IMR-90 (cell line): ENCODE results near the gene KRTAP10-6. TPM values are rescaled to one million over a fixed set of nuclear protein-coding genes. Genes with fewer than 3 reads are reported as not detected.

Experiments
- ATAC-seq: fragments of 200-7000 bp; cut with Tn5 transposase; 2 replicates; pipeline ENCODE4 v1.9.1; 2020; ENCODE audit warnings: low read depth, mild to moderate bottlenecking, moderate library complexity
- BruUV-seq: library from RNA; stranded (reverse); fragments of 400-500 nt; replicated peaks from 2 replicates; lab custom pipeline; 2021; lab: Mats Ljungman, UMichigan
- CTCF ChIA-PET: fragments of 300-600 bp; formaldehyde crosslinking; extraction: SDS; loops from one replicate; lab custom pipeline; 2021; ENCODE audit warnings: antibody characterized with exemption; lab: Yijun Ruan, JAX
- POLR2A ChIA-PET: fragments of 300-600 bp; sonication (Branson Sonifier 250); formaldehyde crosslinking; loops from one replicate; lab custom pipeline; 2022; ENCODE audit warnings: antibody characterized with exemption; ENCODE audit not compliant: unreplicated experiment; lab: Charles Lee
- DNase-seq: peaks from one replicate; pipeline ENCODE4 v3.0.0; 2013
- H2AFZ ChIP-seq: replicated peaks from 2 replicates; pipeline ENCODE3; 2013; ENCODE audit warnings: low read length, mild to moderate bottlenecking; ENCODE audit not compliant: poor library complexity
- H2AK5ac ChIP-seq: 2 replicates; pipeline ENCODE4 v1.6.1; 2013; ENCODE audit warnings: low read depth, low read length, inconsistent platforms
- H2AK9ac ChIP-seq: replicated peaks from 2 replicates; pipeline ENCODE3; 2013; ENCODE audit warnings: mild to moderate bottlenecking, low read depth, low read length, moderate library complexity; ENCODE audit not compliant: poor library complexity
- H2BK120ac ChIP-seq: 2 replicates; pipeline ENCODE4 v1.6.1; 2013; ENCODE audit warnings: low read depth, low read length, inconsistent platforms
- H2BK15ac ChIP-seq: 3 replicates; pipeline ENCODE4 v1.6.1; 2013; ENCODE audit warnings: low read depth, low read length, inconsistent platforms
- H2BK20ac ChIP-seq: 2 replicates; pipeline ENCODE4 v1.6.1; 2013; ENCODE audit warnings: low read depth, mild to moderate bottlenecking, inconsistent platforms, low read length, moderate library complexity
- H2BK5ac ChIP-seq: 2 replicates; pipeline ENCODE4 v1.6.1; 2013; ENCODE audit warnings: mild to moderate bottlenecking, low read depth, low read length, inconsistent platforms; ENCODE audit not compliant: poor library complexity, severe bottlenecking
- H3K14ac ChIP-seq: replicated peaks from 2 replicates; pipeline ENCODE4 v1.6.1; 2013; ENCODE audit warnings: low read depth, low read length, inconsistent platforms
- H3K18ac ChIP-seq: 2 replicates; pipeline ENCODE4 v1.6.1; 2013; ENCODE audit warnings: low read depth, low read length, control low read depth
- H3K23ac ChIP-seq: 2 replicates; pipeline ENCODE4 v1.6.1; 2013; ENCODE audit warnings: low read depth, low read length, inconsistent platforms
- H3K27ac ChIP-seq: 2 replicates; pipeline ENCODE4 v1.5.1; 2013; ENCODE audit warnings: mild to moderate bottlenecking, control low read depth, low read length; ENCODE audit not compliant: insufficient read depth
- H3K27me3 ChIP-seq: 2 replicates; pipeline ENCODE4 v1.6.1; 2013; ENCODE audit warnings: low read length; ENCODE audit not compliant: control insufficient read depth, insufficient read depth
- H3K36me3 ChIP-seq: 2 replicates; pipeline ENCODE4 v1.6.1; 2013; ENCODE audit warnings: low read length, mixed read lengths; ENCODE audit not compliant: control insufficient read depth, insufficient read depth
- H3K4ac ChIP-seq: 2 replicates; pipeline ENCODE4 v1.6.1; 2013; ENCODE audit warnings: low read depth, low read length, inconsistent platforms
- H3K4me1 ChIP-seq: 2 replicates; pipeline ENCODE4 v1.6.1; 2013; ENCODE audit warnings: low read length, mixed read lengths; ENCODE audit not compliant: control insufficient read depth, insufficient read depth
- H3K4me2 ChIP-seq: 2 replicates; pipeline ENCODE4 v1.6.1; 2013; ENCODE audit warnings: low read depth, mild to moderate bottlenecking, control low read depth, low read length, moderate library complexity
- H3K4me3 ChIP-seq: 2 replicates; pipeline ENCODE4 v1.5.1; 2013; ENCODE audit warnings: low read depth, mild to moderate bottlenecking, control low read depth, low read length, moderate library complexity; ENCODE audit not compliant: insufficient read depth
- H3K56ac ChIP-seq: 2 replicates; pipeline ENCODE4 v1.6.1; 2013; ENCODE audit warnings: low read length, inconsistent platforms; ENCODE audit not compliant: insufficient read depth; ENCODE audit errors: extremely low read depth
- H3K79me1 ChIP-seq, 2 experiments: 2 replicates each; pipeline ENCODE4 v1.6.1; 2013; ENCODE audit warnings: low read length in 2 of 2, inconsistent platforms in 1 of 2, low read depth in 1 of 2
- H3K9ac ChIP-seq: 2 replicates; pipeline ENCODE4 v1.6.1; 2013; ENCODE audit warnings: low read depth, low read length, control low read depth
- H3K9me1 ChIP-seq: 2 replicates; pipeline ENCODE4 v1.6.1; 2013; ENCODE audit warnings: low read length, inconsistent platforms; ENCODE audit not compliant: insufficient read depth
- H3K9me3 ChIP-seq: 2 replicates; pipeline ENCODE4 v1.6.1; 2013; ENCODE audit warnings: low read length; ENCODE audit not compliant: control insufficient read depth, insufficient read depth
- H4K20me1 ChIP-seq: 2 replicates; pipeline ENCODE4 v1.6.1; 2013; ENCODE audit warnings: low read length, inconsistent platforms; ENCODE audit not compliant: insufficient read depth
- H4K5ac ChIP-seq: 2 replicates; pipeline ENCODE4 v1.6.1; 2013; ENCODE audit warnings: mild to moderate bottlenecking, low read depth, low read length, control low read depth
- H4K8ac ChIP-seq, 2 experiments: 2 replicates each; pipeline ENCODE4 v1.6.1; 2013; ENCODE audit warnings: low read depth in 2 of 2, low read length in 2 of 2, control low read depth in 1 of 2, inconsistent platforms in 1 of 2
- H4K91ac ChIP-seq: 2 replicates; pipeline ENCODE4 v1.6.1; 2013; ENCODE audit warnings: low read depth, low read length, inconsistent platforms; ENCODE audit not compliant: insufficient read depth
- CHD1 ChIP-seq: IDR thresholded peaks from 2 replicates; pipeline ENCODE4 v1.6.1; 2012; ENCODE audit warnings: low read depth, low read length, improper control_type of control experiment
- CTCF ChIP-seq: conservative IDR thresholded peaks from 2 replicates; pipeline ENCODE4 v1.5.1; 2012; ENCODE audit warnings: mild to moderate bottlenecking, low read depth, low read length, improper control_type of control experiment
- MAFK ChIP-seq: IDR thresholded peaks from 2 replicates; pipeline ENCODE4 v1.6.1; 2012; ENCODE audit warnings: low read depth, low read length, improper control_type of control experiment
- MXI1 ChIP-seq: IDR thresholded peaks from 2 replicates; pipeline ENCODE4 v1.6.1; 2012; ENCODE audit warnings: low read depth, mild to moderate bottlenecking, low read length, moderate library complexity, borderline replicate concordance
- NFE2L2 ChIP-seq: fragments of 150-350 bp; IDR thresholded peaks from 2 replicates; pipeline ENCODE4 v1.6.1; 2016; ENCODE audit warnings: low read depth, mild to moderate bottlenecking, low read length
- POLR2A ChIP-seq: IDR thresholded peaks from 2 replicates; pipeline ENCODE4 v1.6.1; 2012; ENCODE audit warnings: mild to moderate bottlenecking, low read depth, low read length
- RCOR1 ChIP-seq: IDR thresholded peaks from 2 replicates; pipeline ENCODE4 v1.6.1; 2012; ENCODE audit warnings: mild to moderate bottlenecking, low read length, improper control_type of control experiment; ENCODE audit not compliant: insufficient replicate concordance
- RFX5 ChIP-seq: IDR thresholded peaks from 2 replicates; pipeline ENCODE4 v1.8.0; 2012; ENCODE audit warnings: low read depth, mild to moderate bottlenecking, low read length, moderate library complexity
- SMC3 ChIP-seq: fragments of 150-350 bp; IDR thresholded peaks from 2 replicates; pipeline ENCODE4 v1.6.1; 2016; ENCODE audit warnings: low read depth, mild to moderate bottlenecking, antibody characterized with exemption, low read length, moderate library complexity
- WGBS, 2 experiments: methylation state at CpG; one replicate each; pipeline versions ENCODE4 v1.1.5 to v1.1.7; 2013; ENCODE audit warnings: missing lambda C conversion rate in 2 of 2; ENCODE audit not compliant: insufficient read length in 1 of 2; ENCODE audit errors: extremely low coverage in 2 of 2; 5-methylcytosine and 5-hydroxymethylcytosine counted together
- dilution Hi-C: fragments of 300-500 bp; cut with HindIII; formaldehyde crosslinking; loops from one replicate; pipeline ENCODE4 v1.14.3; 2018; ENCODE audit warnings: low sequenced_read_pairs; ENCODE audit not compliant: unreplicated experiment
- in situ Hi-C: fragments of 300-500 bp; cut with MboI; formaldehyde crosslinking; loops from 3 replicates; pipeline ENCODE4 v1.14.3; 2019; ENCODE audit warnings: low sequenced_read_pairs, inconsistent platforms, mixed read lengths
- intact Hi-C: fragments of 100-400 bp; cut with micrococcal nuclease; formaldehyde crosslinking; loops from 2 replicates; pipeline ENCODE4 v1.10.0; 2022
- polyA plus RNA-seq, 3 experiments: library from polyadenylated mRNA; depleted of rRNA; stranded (reverse); fragments of >200 nt; gene quantifications; 2 replicates each; pipeline ENCODE4 v1.2.3, GENCODE V29; 2012; ENCODE audit warnings: low replicate concordance in 1 of 3
- total RNA-seq: library from RNA; depleted of rRNA; stranded (reverse); fragments of >200 nt; gene quantifications from 2 replicates; pipeline ENCODE4 v1.2.3, GENCODE V29; 2012
- TF ChIP-seq, protein P1 (sequence below): fragments of 150-350 bp; IDR thresholded peaks from 2 replicates; pipeline ENCODE4 v1.6.1; 2017; ENCODE audit warnings: mild to moderate bottlenecking, antibody characterized with exemption, low read length, low read depth
- TF ChIP-seq, protein P2 (sequence below): fragments of 150-350 bp; IDR thresholded peaks from 2 replicates; pipeline ENCODE4 v1.6.1; 2016; ENCODE audit warnings: low read depth, mild to moderate bottlenecking, low read length, moderate library complexity, borderline replicate concordance

KRTAP10-6 gene
- total and polyA plus RNA-seq, 2 of the 4 experiments (the other 2 are of a cell fraction): not detected

DNA sequence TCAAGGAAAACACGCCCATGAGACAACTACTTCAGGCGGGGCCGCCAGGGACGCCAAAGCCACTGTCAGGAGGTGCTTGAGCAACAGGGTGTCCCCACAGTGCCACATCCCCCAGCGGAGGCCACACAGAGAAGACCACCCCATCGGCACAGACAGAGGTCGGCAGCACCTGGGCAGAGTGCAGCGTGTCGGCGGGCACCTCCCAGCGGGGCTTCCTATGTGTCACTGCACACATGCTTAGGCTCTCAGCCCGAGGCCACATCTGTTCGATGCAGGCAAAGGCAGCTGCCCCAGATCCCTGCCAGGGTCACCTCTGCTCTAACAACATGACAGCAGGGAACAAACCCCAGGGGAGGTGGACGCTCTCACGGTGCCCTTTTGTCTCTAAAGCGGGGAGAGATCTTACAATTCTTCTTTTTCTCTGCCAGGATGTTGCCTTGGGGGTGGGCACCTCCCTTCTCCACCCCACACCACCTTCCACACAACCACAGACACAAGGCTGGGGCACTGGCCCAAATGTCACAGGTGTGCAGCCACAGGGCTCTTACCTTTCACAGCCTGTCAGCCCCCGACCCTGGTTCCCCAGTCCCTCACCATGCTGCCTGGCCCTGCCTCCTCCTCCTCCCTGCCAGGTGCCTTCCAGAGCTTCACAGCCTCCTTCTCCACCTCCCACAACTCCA lies 23.7 kb upstream of the KRTAP10-6 start:
- in situ Hi-C loops: no loop called here
- BruUV-seq: no TSS peak
- H2BK120ac ChIP-seq: no peak overlapping the region
- CTCF ChIA-PET: no interaction called here
- H3K56ac ChIP-seq: no peak overlapping the region
- no peaks in the 10 kb centered on the region for H3K79me1 ChIP-seq
- no peak overlapping the region for H3K27ac ChIP-seq
- dilution Hi-C loops: no loop called here
- no peak overlapping the region for H4K8ac ChIP-seq
- H3K18ac ChIP-seq: no peak overlapping the region
- no peak overlapping the region for H2AK5ac ChIP-seq
- no peak overlapping the region for H4K91ac ChIP-seq
- H2AK9ac ChIP-seq: no peak overlapping the region
- H4K5ac ChIP-seq: no peak overlapping the region
- no peak overlapping the region for H2BK20ac ChIP-seq
- H3K9me3 ChIP-seq: peaks cover 13% of the 10 kb centered on the region
- POLR2A ChIA-PET: no interaction called here
- TF ChIP-seq POLR2A (no peak), RCOR1 (no peak), MXI1 (no peak), CHD1 (no peak), SMC3 (no peak), MAFK (no peak), CTCF (no peak), RFX5 (no peak), NFE2L2 (no peak)
- TF ChIP-seq, protein P1, sequence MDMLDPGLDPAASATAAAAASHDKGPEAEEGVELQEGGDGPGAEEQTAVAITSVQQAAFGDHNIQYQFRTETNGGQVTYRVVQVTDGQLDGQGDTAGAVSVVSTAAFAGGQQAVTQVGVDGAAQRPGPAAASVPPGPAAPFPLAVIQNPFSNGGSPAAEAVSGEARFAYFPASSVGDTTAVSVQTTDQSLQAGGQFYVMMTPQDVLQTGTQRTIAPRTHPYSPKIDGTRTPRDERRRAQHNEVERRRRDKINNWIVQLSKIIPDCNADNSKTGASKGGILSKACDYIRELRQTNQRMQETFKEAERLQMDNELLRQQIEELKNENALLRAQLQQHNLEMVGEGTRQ: no peak
- TF ChIP-seq, protein P2, sequence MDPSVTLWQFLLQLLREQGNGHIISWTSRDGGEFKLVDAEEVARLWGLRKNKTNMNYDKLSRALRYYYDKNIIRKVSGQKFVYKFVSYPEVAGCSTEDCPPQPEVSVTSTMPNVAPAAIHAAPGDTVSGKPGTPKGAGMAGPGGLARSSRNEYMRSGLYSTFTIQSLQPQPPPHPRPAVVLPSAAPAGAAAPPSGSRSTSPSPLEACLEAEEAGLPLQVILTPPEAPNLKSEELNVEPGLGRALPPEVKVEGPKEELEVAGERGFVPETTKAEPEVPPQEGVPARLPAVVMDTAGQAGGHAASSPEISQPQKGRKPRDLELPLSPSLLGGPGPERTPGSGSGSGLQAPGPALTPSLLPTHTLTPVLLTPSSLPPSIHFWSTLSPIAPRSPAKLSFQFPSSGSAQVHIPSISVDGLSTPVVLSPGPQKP: no peak
- no peaks in the 10 kb centered on the region for H4K20me1 ChIP-seq
- H3K23ac ChIP-seq: no peak overlapping the region
- H3K4ac ChIP-seq: no peak overlapping the region
- H3K9ac ChIP-seq: no peak overlapping the region
- H3K14ac ChIP-seq: no peak overlapping the region
- no peak overlapping the region for H2AFZ ChIP-seq
- intact Hi-C loops: no loop called here
- H2BK15ac ChIP-seq: no peak overlapping the region
- peaks cover 3% of the 10 kb centered on the region; the same call in 1 of the 2 replicates for H3K27me3 ChIP-seq
- no peak for ATAC-seq
- WGBS, 2 experiments: 61% methylated on average over 11 of the region's 17 CpGs; no CpG with 5 or more reads in 1 of the 2 experiments
- H3K4me1 ChIP-seq: no peaks in the 10 kb centered on the region
- no peak overlapping the region for H3K4me3 ChIP-seq
- H3K4me2 ChIP-seq: no peak overlapping the region
- H2BK5ac ChIP-seq: no peak overlapping the region
- no peaks in the 10 kb centered on the region for H3K36me3 ChIP-seq
- no peak for DNase-seq
- no peaks in the 10 kb centered on the region for H3K9me1 ChIP-seq
